Measurements from ENCODE around the gene CASD1. TPM values are rescaled to one million over a fixed set of nuclear protein-coding genes. Genes with fewer than 3 reads are reported as not detected.
A peak's percentile ranks its signal among the peaks of the same experiment; 100 is the strongest.

The CASD1 gene
- total RNA-seq, 1 experiment from 2014 or later, result 5.8 TPM

DNA sequence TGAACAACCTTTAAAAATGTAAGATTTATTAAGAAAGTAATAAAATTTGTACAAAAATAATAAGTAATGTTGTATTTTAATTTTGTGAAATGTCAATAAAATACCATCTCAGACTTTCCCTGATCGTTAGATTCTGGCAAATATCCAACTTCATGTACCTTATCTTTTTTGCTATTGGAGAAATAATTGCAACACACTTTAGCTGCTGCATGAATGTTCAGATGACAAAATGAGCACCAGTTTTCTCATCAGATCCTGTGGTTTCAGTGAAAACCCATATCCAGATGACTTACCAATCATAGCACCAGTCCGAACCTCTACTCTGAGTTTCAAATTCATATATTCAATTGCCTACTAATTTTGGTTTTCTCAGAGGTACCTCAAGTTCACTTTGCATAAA lies 69.9 kb downstream of the CASD1 start:
- H3K36me3 ChIP-seq (ENCODE audit: control insufficient read depth in 1 of 2, insufficient read depth in 2 of 2, low read length in 2 of 2), result no peaks in the 10 kb centered on the region
- H3K79me2 ChIP-seq (ENCODE audit: insufficient read depth, low read length), result no peaks in the 10 kb centered on the region
- H4K20me1 ChIP-seq (ENCODE audit: insufficient read depth), result no peaks in the 10 kb centered on the region
- no peak overlapping the region for H3K9ac ChIP-seq (ENCODE audit: low read length)
- intact Hi-C loops (cut with micrococcal nuclease), result no loop called here
- ATAC-seq (no peak), DNase-seq (ENCODE audit: low read depth, low spot score) (no peak)
- H3K4me2 ChIP-seq (ENCODE audit: low read length), result no peak overlapping the region
- H3K9me2 ChIP-seq (ENCODE audit: insufficient read depth), result no peaks in the 10 kb centered on the region
- H3K9me3 ChIP-seq (ENCODE audit: control insufficient read depth in 1 of 2, insufficient read depth in 1 of 2, low read depth in 1 of 2, low read length in 2 of 2), result no peaks in the 10 kb centered on the region
- RAD21 ChIA-PET (ENCODE audit: low non-redundant PET in 1 of 2, low total read pairs in 2 of 2, uncharacterized antibody in 2 of 2, unreplicated experiment in 2 of 2), result no interaction called here
- CTCF ChIA-PET, result no interaction called here
- no peaks in the 10 kb centered on the region for H3K27me3 ChIP-seq (ENCODE audit: insufficient read depth, low read length)
- POLR2A ChIA-PET, result no interaction called here
- H3K4me1 ChIP-seq (ENCODE audit: control insufficient read depth in 1 of 2, insufficient read depth in 2 of 2, low read length in 2 of 2), result peaks cover 0 to 6% of the 10 kb centered on the region in 2 experiments; a peak in 2 of 4 replicates
- H3K4me3 ChIP-seq (replicated peaks in 1 of 2; ENCODE audit: low read depth in 1 of 2, low read length in 2 of 2), result no peak overlapping the region
- no TSS peak for BruUV-seq (replicated peaks)
- no peak overlapping the region for H2AFZ ChIP-seq (ENCODE audit: low read depth, low read length, poor library complexity, severe bottlenecking)
- TF ChIP-seq SP1 (IDR thresholded peaks at IDR 0.05; ENCODE audit: low read depth) (no peak), EZH2phosphoT487 (IDR thresholded peaks at IDR 0.05; ENCODE audit: borderline replicate concordance) (no peak), JUND (IDR thresholded peaks at IDR 0.05) (no peak), FOSL1 (IDR thresholded peaks at IDR 0.05; ENCODE audit: low read depth) (no peak)
- no peak overlapping the region for H3K27ac ChIP-seq (ENCODE audit: low read depth, low read length)

DNA sequence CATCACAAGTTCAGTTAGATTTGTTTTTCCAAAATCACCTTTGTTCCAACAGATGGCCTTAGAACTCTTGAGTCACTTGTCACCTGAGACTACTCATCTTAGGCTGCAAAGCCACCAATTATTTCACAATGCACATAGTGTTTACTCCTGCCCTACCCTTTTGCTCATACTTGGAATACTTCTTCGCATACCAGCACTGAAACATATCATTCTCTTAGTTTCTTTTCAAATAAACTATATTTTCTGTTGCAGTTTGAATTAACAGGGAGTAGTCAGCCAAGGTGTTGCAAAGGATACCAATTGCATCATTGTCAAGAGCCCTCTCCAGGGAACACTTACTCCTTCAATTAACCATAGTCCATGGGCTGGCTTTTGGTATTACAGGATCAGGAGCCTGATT lies 71.0 kb downstream of the CASD1 start:
- H3K4me2 ChIP-seq (ENCODE audit: low read length), result 0 out of 2 replicates have a peak overlapping the region, but pooled peaks have one; percentile 3
- DNase-seq (ENCODE audit: low read depth, low spot score), result no peak
- H3K9me2 ChIP-seq (ENCODE audit: insufficient read depth), result no peaks in the 10 kb centered on the region
- BruUV-seq (replicated peaks), result no TSS peak
- CTCF ChIA-PET, result no interaction called here
- no peaks in the 10 kb centered on the region for H3K36me3 ChIP-seq (ENCODE audit: control insufficient read depth in 1 of 2, insufficient read depth in 2 of 2, low read length in 2 of 2)
- H3K27me3 ChIP-seq (ENCODE audit: insufficient read depth, low read length), result no peaks in the 10 kb centered on the region
- no peaks in the 10 kb centered on the region for H4K20me1 ChIP-seq (ENCODE audit: insufficient read depth)
- peaks cover 0 to 6% of the 10 kb centered on the region in 2 experiments; a peak in 2 of 4 replicates for H3K4me1 ChIP-seq (ENCODE audit: control insufficient read depth in 1 of 2, insufficient read depth in 2 of 2, low read length in 2 of 2)
- ATAC-seq, result no peak
- no peak overlapping the region for H3K9ac ChIP-seq (ENCODE audit: low read length)
- H3K9me3 ChIP-seq (ENCODE audit: control insufficient read depth in 1 of 2, insufficient read depth in 1 of 2, low read depth in 1 of 2, low read length in 2 of 2), result no peaks in the 10 kb centered on the region
- H3K79me2 ChIP-seq (ENCODE audit: insufficient read depth, low read length), result no peaks in the 10 kb centered on the region
- TF ChIP-seq CEBPB (IDR thresholded peaks at IDR 0.05; ENCODE audit: low read depth) (0 out of 2 replicates have a peak, but pooled peaks have one; percentile 18), EZH2 (IDR thresholded peaks at IDR 0.05) (no peak)
- RAD21 ChIA-PET (ENCODE audit: low non-redundant PET in 1 of 2, low total read pairs in 2 of 2, uncharacterized antibody in 2 of 2, unreplicated experiment in 2 of 2), result no interaction called here
- H3K4me3 ChIP-seq (replicated peaks in 1 of 2; ENCODE audit: low read depth in 1 of 2, low read length in 2 of 2), result no peak overlapping the region
- H3K27ac ChIP-seq (ENCODE audit: low read depth, low read length), result no peak overlapping the region
- intact Hi-C loops (cut with micrococcal nuclease), result no loop called here
- no peak overlapping the region for H2AFZ ChIP-seq (ENCODE audit: low read depth, low read length, poor library complexity, severe bottlenecking)
- POLR2A ChIA-PET, result no interaction called here
